Skeletal muscle tissue (tissue), 4 donors: ENCODE results near the gene LAG3. TPM values are rescaled to one million over a fixed set of nuclear protein-coding genes. Genes with fewer than 3 reads are reported as not detected.

ENCODE experiments used
- H3K27ac ChIP-seq: one replicate; pipeline ENCODE4 v1.7.0; 2013; ENCODE audit warnings: mild to moderate bottlenecking, low read depth, low read length, inconsistent platforms
- H3K27me3 ChIP-seq, 3 donors: one replicate each; pipeline ENCODE4 v1.7.0; 2013; ENCODE audit warnings: low read length in 3 of 3; ENCODE audit not compliant: control insufficient read depth in 3 of 3, insufficient read depth in 3 of 3
- H3K36me3 ChIP-seq, 3 donors: one replicate each; pipeline ENCODE4 v1.7.0; 2013; ENCODE audit warnings: low read length in 3 of 3; ENCODE audit not compliant: control insufficient read depth in 3 of 3, insufficient read depth in 3 of 3
- H3K4me1 ChIP-seq, 3 donors: one replicate each; pipeline ENCODE4 v1.7.0; 2013; ENCODE audit warnings: low read length in 3 of 3, mild to moderate bottlenecking in 3 of 3; ENCODE audit not compliant: control insufficient read depth in 3 of 3, insufficient read depth in 3 of 3
- H3K4me3 ChIP-seq, 3 donors: one replicate each; pipeline ENCODE4 v1.7.0; 2013; ENCODE audit warnings: low read length in 3 of 3
- H3K9ac ChIP-seq, 3 donors: one replicate each; pipeline ENCODE4 v1.7.0; 2013; ENCODE audit warnings: low read length in 3 of 3, mild to moderate bottlenecking in 3 of 3, moderate library complexity in 2 of 3, low read depth in 1 of 3
- H3K9me3 ChIP-seq, 3 donors: one replicate each; pipeline ENCODE4 v1.7.0; 2013; ENCODE audit warnings: low read length in 3 of 3; ENCODE audit not compliant: control insufficient read depth in 3 of 3
- total RNA-seq: library from RNA; depleted of rRNA; stranded (reverse); fragments of >200 nt; gene quantifications from one replicate; pipeline ENCODE4 v1.2.3, GENCODE V29; 2014
- donor health status: Osteomylitis.

LAG3 gene
- total RNA-seq, 1 donor from 2014 or later, result not detected

DNA sequence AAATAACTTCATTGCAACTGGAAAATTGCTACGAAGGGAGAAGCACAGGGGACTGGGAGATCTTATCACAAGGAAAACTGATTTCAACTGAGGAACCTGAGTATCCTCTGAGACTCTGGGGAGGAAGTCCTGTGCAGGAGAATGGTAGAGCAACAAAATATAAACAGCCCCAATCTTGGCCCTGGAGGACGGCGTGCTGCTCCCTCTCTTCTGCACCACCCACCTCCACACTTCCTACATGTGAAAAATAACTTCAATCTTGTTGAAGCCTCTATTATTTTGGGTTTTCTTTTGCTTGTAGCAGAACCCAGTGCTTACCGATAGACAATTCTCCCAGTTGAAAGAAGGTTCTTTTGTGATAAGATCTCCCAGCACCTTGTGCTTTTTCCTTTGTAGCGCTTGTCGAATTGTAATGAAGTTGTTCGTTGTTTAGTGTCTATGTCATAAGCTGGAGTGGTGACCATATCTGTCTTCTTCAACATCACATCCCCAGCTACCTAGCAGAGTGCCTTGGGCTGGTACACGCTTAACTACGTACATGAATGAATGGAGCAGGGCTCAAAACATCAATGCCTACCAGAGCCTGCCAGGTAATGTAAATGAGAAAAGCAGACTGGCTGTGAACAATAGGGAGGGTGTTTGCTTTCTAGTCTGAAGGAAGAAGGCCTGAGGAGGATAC is 14.2 kb downstream of the LAG3 start:
- H3K4me1 ChIP-seq, result peaks cover 0 to 3% (median 0%) of the 10 kb centered on the region in 3 donors
- H3K4me3 ChIP-seq, result no peak overlapping the region
- H3K9ac ChIP-seq, result no peak overlapping the region
- no peaks in the 10 kb centered on the region for H3K36me3 ChIP-seq
- no peaks in the 10 kb centered on the region for H3K9me3 ChIP-seq
- no peak overlapping the region for H3K27ac ChIP-seq
- no peaks in the 10 kb centered on the region for H3K27me3 ChIP-seq

DNA sequence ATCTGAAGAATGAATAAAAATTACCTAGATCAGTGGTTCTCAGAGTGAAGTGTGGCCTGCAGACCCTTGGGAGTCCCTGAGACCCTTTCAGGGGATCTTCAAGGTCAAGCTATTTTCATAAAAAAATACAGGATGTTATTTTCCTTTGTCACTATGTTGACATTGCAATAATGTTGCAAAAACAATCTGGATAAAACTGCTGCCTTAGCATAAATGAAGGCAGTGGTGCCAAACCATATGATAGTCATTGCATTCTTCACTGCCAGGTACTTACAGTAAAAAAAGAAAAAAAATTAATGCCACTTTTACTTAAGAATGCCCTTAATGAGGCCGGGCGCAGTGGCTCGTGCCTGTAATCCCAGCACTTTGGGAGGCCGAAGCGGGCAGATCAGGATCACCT is 15.0 kb downstream of the LAG3 start:
- peaks cover 0 to 3% (median 0%) of the 10 kb centered on the region in 3 donors for H3K4me1 ChIP-seq
- H3K9me3 ChIP-seq, result no peaks in the 10 kb centered on the region
- no peaks in the 10 kb centered on the region for H3K36me3 ChIP-seq
- H3K9ac ChIP-seq, result no peak overlapping the region
- H3K4me3 ChIP-seq, result no peak overlapping the region
- no peaks in the 10 kb centered on the region for H3K27me3 ChIP-seq
- H3K27ac ChIP-seq, result no peak overlapping the region

DNA sequence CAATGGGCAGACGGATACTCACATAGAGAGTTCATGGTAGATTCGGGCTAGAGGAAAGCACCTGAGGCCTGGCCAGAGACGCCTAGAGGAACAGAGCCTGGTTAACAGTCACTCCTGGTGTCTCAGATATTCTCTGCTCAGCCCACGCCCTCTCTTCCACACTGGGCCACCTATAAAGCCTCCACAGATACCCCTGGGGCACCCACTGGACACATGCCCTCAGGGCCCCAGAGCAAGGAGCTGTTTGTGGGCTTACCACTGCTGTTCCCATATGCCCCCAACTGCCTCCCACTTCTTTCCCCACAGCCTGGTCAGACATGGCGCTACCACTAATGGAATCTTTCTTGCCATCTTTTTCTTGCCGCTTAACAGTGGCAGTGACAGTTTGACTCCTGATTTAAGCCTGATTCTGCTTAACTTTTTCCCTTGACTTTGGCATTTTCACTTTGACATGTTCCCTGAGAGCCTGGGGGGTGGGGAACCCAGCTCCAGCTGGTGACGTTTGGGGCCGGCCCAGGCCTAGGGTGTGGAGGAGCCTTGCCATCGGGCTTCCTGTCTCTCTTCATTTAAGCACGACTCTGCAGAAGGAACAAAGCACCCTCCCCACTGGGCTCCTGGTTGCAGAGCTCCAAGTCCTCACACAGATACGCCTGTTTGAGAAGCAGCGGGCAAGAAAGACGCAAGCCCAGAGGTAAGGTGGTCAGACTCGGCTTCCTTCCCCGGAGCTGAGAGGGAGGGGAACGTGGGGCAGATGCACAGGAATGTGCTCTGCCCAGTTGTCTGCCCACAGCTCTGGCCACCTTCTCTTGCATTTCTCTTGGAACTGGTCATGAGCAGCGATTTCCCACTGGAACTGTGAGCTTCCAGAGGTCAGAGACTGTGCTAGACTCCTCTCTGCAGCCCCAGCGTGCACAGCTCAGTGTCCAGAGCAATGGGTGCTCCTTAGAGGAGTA is 16.9 kb downstream of the LAG3 start, which contains the start of gene CD4:
TSS of gene CD4 (plus strand) at position 557 of the 953 bp plus-strand sequence. CDS start 10,611 bp downstream, outside the sequence.
- H3K9ac ChIP-seq, result no peak within 1 kb of the TSS
- no peaks in the 10 kb centered on the region for H3K9me3 ChIP-seq
- peaks cover 0 to 5% (median 3%) of the 10 kb centered on the region in 3 donors for H3K27me3 ChIP-seq
- peak within 1 kb of the TSS; percentile 11 to 54 (median 13) for H3K4me3 ChIP-seq
- H3K4me1 ChIP-seq, result peaks cover 0 to 3% (median 2%) of the 10 kb centered on the region in 3 donors
- H3K27ac ChIP-seq, result peak within 1 kb of the TSS; percentile 68
- no peaks in the 10 kb centered on the region for H3K36me3 ChIP-seq

DNA sequence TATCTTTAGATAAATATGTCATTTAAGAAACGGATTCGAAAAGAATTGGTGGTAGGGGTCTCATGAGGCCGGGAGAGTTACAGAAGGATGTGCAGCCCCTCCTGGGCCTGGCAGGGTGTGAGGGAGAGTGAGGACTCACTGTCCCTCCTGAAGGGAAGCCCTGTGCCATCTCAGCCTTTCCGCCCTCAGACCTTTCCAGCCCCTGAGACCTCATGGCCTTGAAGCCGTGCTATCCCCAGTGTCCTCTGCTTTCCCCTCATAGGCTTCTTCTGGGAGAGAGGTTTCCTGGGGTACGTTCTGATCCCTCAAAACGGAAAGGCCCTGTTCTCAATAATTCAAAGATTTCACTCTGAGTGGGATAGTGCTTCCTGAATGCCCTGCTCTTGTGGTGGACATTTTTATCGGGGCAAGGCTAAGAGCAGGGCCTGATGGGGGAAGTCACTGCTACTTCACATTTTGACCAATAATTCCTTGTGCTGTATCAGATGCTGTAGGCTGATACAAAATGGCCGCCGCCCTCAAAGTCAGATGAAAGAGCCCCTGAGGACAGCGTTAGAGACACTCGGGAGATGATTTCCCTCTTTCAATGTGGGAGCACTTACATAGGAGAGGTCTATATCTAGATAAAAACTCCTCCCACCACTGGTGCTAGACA is 18.3 kb downstream of the LAG3 start:
- peaks cover 0 to 3% (median 2%) of the 10 kb centered on the region in 3 donors for H3K4me1 ChIP-seq
- H3K9me3 ChIP-seq, result no peaks in the 10 kb centered on the region
- peak overlapping the region in 1 of 3 donors; percentile 54 for H3K4me3 ChIP-seq
- peaks cover 0 to 7% (median 3%) of the 10 kb centered on the region in 3 donors for H3K27me3 ChIP-seq
- H3K27ac ChIP-seq, result no peak overlapping the region
- H3K9ac ChIP-seq, result no peak overlapping the region
- H3K36me3 ChIP-seq, result no peaks in the 10 kb centered on the region

DNA sequence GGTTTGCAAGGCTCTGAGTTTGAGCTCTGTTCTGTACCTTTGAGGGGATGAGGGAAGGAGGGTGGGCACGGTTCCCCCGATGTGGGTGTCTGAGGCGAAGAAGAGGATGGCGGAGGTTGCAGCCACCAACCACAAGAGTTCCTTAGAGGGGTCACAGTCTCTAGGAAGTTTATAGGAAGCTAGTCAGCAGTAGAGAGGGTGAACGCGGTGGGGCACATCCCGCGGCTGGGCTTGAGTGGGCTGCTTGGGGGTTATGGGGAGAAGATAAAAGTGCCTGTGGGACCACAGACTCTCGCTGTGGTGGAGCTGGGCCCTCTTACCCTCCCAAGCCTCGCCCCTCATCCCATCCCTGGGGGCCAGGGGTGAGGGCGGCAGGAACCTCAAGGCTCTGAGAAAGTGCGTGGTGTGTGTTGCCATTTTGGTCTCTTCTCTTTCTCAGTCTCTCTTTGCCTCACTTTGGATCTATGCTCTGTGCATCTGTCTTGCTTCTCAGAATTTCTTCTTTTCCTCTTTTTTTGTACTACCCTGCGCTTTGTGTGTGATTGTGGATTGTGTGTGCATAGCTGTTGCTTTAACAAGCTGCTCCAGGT is 19.7 kb downstream of the LAG3 start:
- Histone ChIP-seq H3K9ac (no peak overlapping the region), H3K27me3 (peaks cover 3 to 9% (median 6%) of the 10 kb centered on the region in 3 donors), H3K27ac (peak overlapping the region; percentile 36), H3K4me3 (no peak overlapping the region), H3K4me1 (peaks cover 0 to 3% (median 2%) of the 10 kb centered on the region in 3 donors), H3K9me3 (no peaks in the 10 kb centered on the region), H3K36me3 (no peaks in the 10 kb centered on the region)

DNA sequence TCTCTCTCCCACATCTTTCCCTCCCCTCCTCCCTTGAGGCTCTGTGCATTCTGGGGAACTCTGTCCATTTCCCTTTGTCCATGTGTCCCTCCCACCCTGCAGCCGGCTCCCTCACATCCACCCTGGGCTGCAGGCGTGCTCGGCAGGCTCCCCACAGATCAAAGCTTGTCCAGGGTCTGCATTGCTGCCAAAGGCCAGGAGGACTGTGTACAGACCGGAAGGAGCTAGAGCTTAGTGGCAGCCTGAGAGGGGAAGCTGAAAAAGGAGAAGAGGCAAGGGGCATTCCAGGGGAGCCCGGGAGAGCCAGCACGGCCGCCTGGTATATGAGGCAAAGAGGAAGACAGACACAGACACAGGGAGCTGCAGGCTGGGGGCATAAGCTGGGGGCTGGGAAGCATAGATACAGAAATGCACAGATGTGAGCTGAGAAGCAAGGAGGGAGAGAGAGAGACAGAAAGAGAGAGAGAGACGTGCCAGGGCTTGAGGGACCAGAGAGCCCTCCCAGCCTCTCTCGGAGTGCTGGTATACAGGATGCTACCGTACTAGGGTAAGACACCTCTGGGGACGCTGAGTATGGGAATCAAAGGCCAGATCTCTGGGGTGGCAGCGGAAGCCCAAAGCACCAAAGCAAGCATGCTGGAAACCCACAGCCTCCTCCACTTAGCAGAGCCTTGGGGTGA is 20.3 kb downstream of the LAG3 start:
- H3K27me3 ChIP-seq, result peaks cover 3 to 9% (median 6%) of the 10 kb centered on the region in 3 donors
- peak overlapping the region; percentile 36 for H3K27ac ChIP-seq
- H3K4me1 ChIP-seq, result peaks cover 0 to 3% (median 2%) of the 10 kb centered on the region in 3 donors
- no peaks in the 10 kb centered on the region for H3K9me3 ChIP-seq
- no peak overlapping the region for H3K9ac ChIP-seq
- no peak overlapping the region for H3K4me3 ChIP-seq
- H3K36me3 ChIP-seq, result no peaks in the 10 kb centered on the region

DNA sequence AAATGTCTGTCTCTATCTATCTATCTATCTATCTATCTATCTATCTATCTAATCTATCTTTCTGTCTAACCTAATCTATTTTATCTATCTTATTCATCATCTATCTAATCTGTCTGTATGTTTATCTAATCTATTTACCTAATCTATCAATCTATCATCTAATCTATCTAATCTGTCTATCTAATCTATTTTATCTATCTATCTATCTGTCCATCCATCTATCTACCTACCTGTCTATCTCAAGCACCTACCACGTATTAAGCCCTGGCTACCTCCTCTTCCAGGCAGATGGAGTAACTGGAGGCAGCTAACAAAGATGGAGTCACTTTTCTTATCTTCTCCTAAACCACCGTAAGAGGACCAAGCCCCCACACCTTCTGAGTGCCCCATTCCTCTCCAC is 22.8 kb downstream of the LAG3 start:
- peaks cover 3 to 9% (median 6%) of the 10 kb centered on the region in 3 donors for H3K27me3 ChIP-seq
- H3K9ac ChIP-seq, result no peak overlapping the region
- no peak overlapping the region for H3K27ac ChIP-seq
- no peaks in the 10 kb centered on the region for H3K36me3 ChIP-seq
- no peaks in the 10 kb centered on the region for H3K9me3 ChIP-seq
- no peak overlapping the region for H3K4me3 ChIP-seq
- H3K4me1 ChIP-seq, result peaks cover 0 to 2% (median 0%) of the 10 kb centered on the region in 3 donors

DNA sequence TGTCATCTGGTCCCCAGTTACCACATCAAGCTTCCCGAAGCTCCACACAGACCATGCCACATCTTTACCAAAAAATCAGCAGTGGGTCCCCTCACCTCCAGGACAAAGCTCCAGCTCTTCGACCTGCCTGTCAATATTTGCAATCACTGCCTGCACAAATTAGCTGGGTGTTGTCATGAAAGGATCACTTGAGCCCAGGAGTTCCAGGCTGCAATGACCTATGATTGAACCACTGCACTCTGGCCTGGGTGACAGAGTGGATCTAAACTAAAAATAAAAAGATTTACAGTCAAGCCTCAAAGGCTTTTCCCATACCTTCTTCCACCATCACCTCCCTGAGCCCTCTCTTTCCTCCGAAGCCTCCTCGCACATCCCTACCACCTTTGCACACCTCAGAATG is 24.3 kb downstream of the LAG3 start:
- no peak overlapping the region for H3K27ac ChIP-seq
- H3K9me3 ChIP-seq, result no peaks in the 10 kb centered on the region
- H3K4me1 ChIP-seq, result peaks cover 0 to 2% (median 0%) of the 10 kb centered on the region in 3 donors
- no peak overlapping the region for H3K4me3 ChIP-seq
- peaks cover 3 to 9% (median 6%) of the 10 kb centered on the region in 3 donors for H3K27me3 ChIP-seq
- no peak overlapping the region for H3K9ac ChIP-seq
- H3K36me3 ChIP-seq, result no peaks in the 10 kb centered on the region

DNA sequence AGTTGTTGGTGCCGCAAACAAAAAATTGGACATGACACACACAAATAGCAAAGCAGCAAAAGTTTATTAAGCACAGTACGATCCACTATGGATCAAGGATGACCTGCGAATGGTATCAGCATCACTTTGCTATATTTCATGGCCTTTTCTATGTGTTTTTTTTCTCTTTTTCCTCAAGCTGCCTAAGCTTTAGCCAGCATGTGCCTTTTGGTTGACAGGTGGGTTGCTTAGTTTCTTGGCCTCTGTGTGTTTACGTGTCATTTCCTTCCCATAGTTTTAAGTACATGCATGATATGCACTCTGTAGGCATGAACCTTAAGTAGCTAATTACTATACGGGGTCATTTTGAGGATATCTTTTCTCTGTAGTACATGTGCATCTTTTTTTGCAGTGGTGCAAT is 26.8 kb downstream of the LAG3 start:
- H3K9ac ChIP-seq, result no peak overlapping the region
- H3K4me1 ChIP-seq, result no peaks in the 10 kb centered on the region
- no peak overlapping the region for H3K4me3 ChIP-seq
- H3K27me3 ChIP-seq, result peaks cover 0 to 6% (median 5%) of the 10 kb centered on the region in 3 donors
- H3K36me3 ChIP-seq, result no peaks in the 10 kb centered on the region
- no peak overlapping the region for H3K27ac ChIP-seq
- H3K9me3 ChIP-seq, result no peaks in the 10 kb centered on the region
